GM06990 (cell line): ENCODE results near the gene UPK3A.

ENCODE experiments used
- DNase-seq: peaks from one replicate; pipeline ENCODE4 v3.0.0-alpha.2; 2011; ENCODE audit not compliant: insufficient read length; ENCODE audit errors: extremely low read depth
- H3K27me3 ChIP-seq: replicated peaks from 2 replicates; pipeline ENCODE4 v1.6.0; 2011; ENCODE audit warnings: low read length; ENCODE audit not compliant: control insufficient read depth, insufficient read depth
- H3K36me3 ChIP-seq: 2 replicates; pipeline ENCODE4 v1.5.1; 2011; ENCODE audit warnings: low read length; ENCODE audit not compliant: control insufficient read depth, insufficient read depth
- H3K4me3 ChIP-seq: replicated peaks from 2 replicates; pipeline ENCODE4 v1.5.1; 2011; ENCODE audit warnings: low read depth, mild to moderate bottlenecking, control low read depth, low read length
- CTCF ChIP-seq: IDR thresholded peaks from 2 replicates; pipeline ENCODE4 v1.5.1; 2011; ENCODE audit warnings: low read length, control low read depth, mild to moderate bottlenecking, inconsistent platforms; ENCODE audit not compliant: insufficient read depth, poor library complexity, severe bottlenecking

UPK3A gene

GRCh38 chr22:45335021-45335818 is 50.5 kb downstream of the UPK3A start:
- no peaks in the 10 kb centered on the region for H3K27me3 ChIP-seq
- H3K4me3 ChIP-seq, result no peak overlapping the region
- TF ChIP-seq CTCF, result no peak
- DNase-seq, result no peak
- H3K36me3 ChIP-seq, result peaks cover 5% of the 10 kb centered on the region

GRCh38 chr22:45335854-45336522 is 51.2 kb downstream of the UPK3A start:
- no peak for DNase-seq
- Histone ChIP-seq H3K4me3 (no peak overlapping the region), H3K27me3 (no peaks in the 10 kb centered on the region), H3K36me3 (peaks cover 5% of the 10 kb centered on the region)
- TF ChIP-seq CTCF, result no peak

DNA sequence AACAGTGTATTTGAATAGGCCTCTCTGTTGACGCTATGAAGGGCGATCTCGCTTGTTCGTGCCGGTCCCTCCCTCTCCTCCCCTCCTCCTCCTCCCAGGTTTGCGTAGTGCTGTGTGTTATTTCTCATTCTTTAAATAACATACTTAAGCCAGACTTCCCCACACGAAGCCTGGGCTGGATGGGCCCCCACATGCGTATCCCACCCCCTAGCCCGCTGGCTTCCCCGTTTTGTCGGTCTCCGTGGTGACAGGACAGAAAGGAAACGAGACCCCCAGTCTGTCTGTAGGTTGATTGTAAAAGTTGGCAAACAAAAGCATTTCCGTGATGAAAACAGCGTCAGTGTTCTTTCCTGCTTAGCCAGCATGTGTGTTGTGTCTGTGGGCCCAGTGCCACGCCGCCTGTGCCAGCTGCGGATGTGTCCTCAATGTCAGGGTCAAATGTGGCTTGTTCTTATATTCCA is 52.3 kb downstream of the UPK3A start:
- H3K36me3 ChIP-seq, result peaks cover 7% of the 10 kb centered on the region

GRCh38 chr22:45337536-45337935 is 52.8 kb downstream of the UPK3A start:
- no peaks in the 10 kb centered on the region for H3K27me3 ChIP-seq
- peaks cover 7% of the 10 kb centered on the region for H3K36me3 ChIP-seq
- DNase-seq, result no peak
- no peak for TF ChIP-seq CTCF
- no peak overlapping the region for H3K4me3 ChIP-seq

More for the DNA sequence above, 52.3 kb downstream of the UPK3A start:
- H3K27me3 ChIP-seq, result no peaks in the 10 kb centered on the region
- TF ChIP-seq CTCF, result no peak
- no peak overlapping the region for H3K4me3 ChIP-seq
- DNase-seq, result no peak

- no peak for TF ChIP-seq CTCF
- H3K4me3 ChIP-seq, result no peak overlapping the region
- no peaks in the 10 kb centered on the region for H3K27me3 ChIP-seq
- peaks cover 7% of the 10 kb centered on the region for H3K36me3 ChIP-seq
- no peak for DNase-seq
These were observed 54.0 kb downstream of the UPK3A start for GRCh38 chr22:45338795-45339194.
